ENCODE results near the gene ARFRP1. TPM values are rescaled to one million over a fixed set of nuclear protein-coding genes. Genes with fewer than 3 reads are reported as not detected.
A peak's percentile ranks its signal among the peaks of the same experiment; 100 is the strongest.

ARFRP1 gene
- total RNA-seq, 1 experiment from 2014 or later: 65.4 TPM

- DNase-seq (ENCODE audit: unreplicated experiment): peak; percentile 44
- Mint-ChIP-seq H3K9me3 (ENCODE audit: unreplicated experiment) (no peaks in the 10 kb centered on the region), H3K4me1 (ENCODE audit: insufficient read depth, unreplicated experiment) (peaks cover 19% of the 10 kb centered on the region), H3K36me3 (ENCODE audit: insufficient read depth, unreplicated experiment) (peaks cover 68% of the 10 kb centered on the region), H3K4me3 (ENCODE audit: unreplicated experiment) (peak overlapping the region; percentile 72), H3K27ac (ENCODE audit: low read depth, unreplicated experiment) (peak overlapping the region; percentile 51), H3K27me3 (ENCODE audit: insufficient read depth, unreplicated experiment) (no peaks in the 10 kb centered on the region)
- TF ChIP-seq CTCF (IDR thresholded peaks at IDR 0.05; ENCODE audit: unreplicated experiment): no peak
- POLR2A ChIA-PET: interaction anchor here (0.8 to 5.4 kb wide), 7 partner anchors 12 to 260 kb away, joined by 3 to 79 read pairs (median 8); partner anchors contain the start of genes ARFRP1, TPD52L2, UCKL1 and ZGPAT
- no TSS peak for BruUV-seq (replicated peaks)
- CTCF ChIA-PET: interaction anchor here (0.5 kb wide), 1 partner anchor 302 kb away, joined by 5 read pairs; no protein-coding TSS in a partner anchor
- intact Hi-C loops (cut with micrococcal nuclease): loop anchor here (2.0 to 5.0 kb wide), 3 partner anchors 38 to 158 kb away; partner anchors contain the start of genes PTK6 and RTEL1
Measured at GRCh38 chr20:63695424-63696305, 12.1 kb downstream of the ARFRP1 start.

GRCh38 chr20:63694584-63695423 lies 13.0 kb downstream of the ARFRP1 start:
- H3K4me1 Mint-ChIP-seq (ENCODE audit: insufficient read depth, unreplicated experiment): peaks cover 19% of the 10 kb centered on the region
- H3K4me3 Mint-ChIP-seq (ENCODE audit: unreplicated experiment): no peak overlapping the region
- intact Hi-C loops (cut with micrococcal nuclease): loop anchor here (5.0 kb wide), 2 partner anchors 38 to 158 kb away; partner anchors contain the start of genes PTK6 and RTEL1
- no peak for TF ChIP-seq CTCF (IDR thresholded peaks at IDR 0.05; ENCODE audit: unreplicated experiment)
- H3K27ac Mint-ChIP-seq (ENCODE audit: low read depth, unreplicated experiment): no peak overlapping the region
- POLR2A ChIA-PET: interaction anchor here (0.8 to 5.4 kb wide), 5 partner anchors 13 to 46 kb away, joined by 3 to 79 read pairs (median 8); partner anchors contain the start of genes ARFRP1 and ZGPAT
- H3K27me3 Mint-ChIP-seq (ENCODE audit: insufficient read depth, unreplicated experiment): no peaks in the 10 kb centered on the region
- peaks cover 60% of the 10 kb centered on the region for H3K36me3 Mint-ChIP-seq (ENCODE audit: insufficient read depth, unreplicated experiment)
- DNase-seq (ENCODE audit: unreplicated experiment): no peak
- CTCF ChIA-PET: interaction anchor here (0.6 kb wide), 1 partner anchor 26 kb away, joined by 4 read pairs; no protein-coding TSS in a partner anchor
- H3K9me3 Mint-ChIP-seq (ENCODE audit: unreplicated experiment): no peaks in the 10 kb centered on the region
- BruUV-seq (replicated peaks): no TSS peak

- no peak for TF ChIP-seq CTCF (IDR thresholded peaks at IDR 0.05; ENCODE audit: unreplicated experiment)
- intact Hi-C loops (cut with micrococcal nuclease): no loop called here
- Mint-ChIP-seq H3K4me3 (ENCODE audit: unreplicated experiment) (no peak overlapping the region), H3K4me1 (ENCODE audit: insufficient read depth, unreplicated experiment) (peaks cover 13% of the 10 kb centered on the region), H3K27ac (ENCODE audit: low read depth, unreplicated experiment) (no peak overlapping the region), H3K36me3 (ENCODE audit: insufficient read depth, unreplicated experiment) (peaks cover 59% of the 10 kb centered on the region), H3K27me3 (ENCODE audit: insufficient read depth, unreplicated experiment) (no peaks in the 10 kb centered on the region), H3K9me3 (ENCODE audit: unreplicated experiment) (no peaks in the 10 kb centered on the region)
- ChIA-PET CTCF (interaction anchor here (0.6 kb wide), 1 partner anchor 25 kb away, joined by 4 read pairs; no protein-coding TSS in a partner anchor), POLR2A (interaction anchor here (1.5 to 1.9 kb wide), 2 partner anchors 12 to 13 kb away, joined by 8 read pairs; partner anchors contain the start of genes ARFRP1 and ZGPAT)
- BruUV-seq (replicated peaks): no TSS peak
- no peak for DNase-seq (ENCODE audit: unreplicated experiment)
Measured at GRCh38 chr20:63693733-63694583, 13.8 kb downstream of the ARFRP1 start.

Measured in MCF 10A (cell line).